EH (cell line): ENCODE data around the gene RAD51.

ENCODE experiments used
- DNase-seq: peaks from one replicate; pipeline ENCODE4 v3.0.0-alpha.2; 2015; ENCODE audit warnings: low read depth

The RAD51 gene

GRCh38 chr15:40722354-40722753 lies 27.4 kb downstream of the RAD51 start:
- DNase-seq: no peak

GRCh38 chr15:40722934-40723333 lies 28.0 kb downstream of the RAD51 start:
- DNase-seq: peak; percentile 55

GRCh38 chr15:40723919-40724318 lies 28.9 kb downstream of the RAD51 start:
- DNase-seq: no peak

GRCh38 chr15:40731034-40731433 lies 36.1 kb downstream of the RAD51 start:
- DNase-seq: no peak

DNA sequence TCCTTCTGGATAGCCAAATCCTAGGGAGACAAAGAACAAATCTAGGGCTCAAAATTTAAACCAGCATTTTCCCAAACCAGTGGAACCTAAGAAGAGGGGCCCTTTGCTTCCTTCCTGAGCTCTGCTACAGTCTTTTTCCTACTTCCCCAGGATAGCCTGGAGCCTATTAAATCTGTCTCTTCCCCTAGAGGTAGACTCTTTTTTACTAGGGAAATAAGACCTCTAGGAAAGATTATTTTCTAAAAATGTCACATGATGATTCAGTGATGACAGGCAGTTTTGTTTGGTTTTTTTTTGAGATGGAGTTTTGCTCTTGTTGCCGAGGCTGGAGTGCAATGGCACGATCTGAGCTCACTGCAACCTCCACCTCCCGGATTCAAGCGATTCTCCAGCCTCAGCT lies 41.6 kb downstream of the RAD51 start:
- no peak for DNase-seq

DNA sequence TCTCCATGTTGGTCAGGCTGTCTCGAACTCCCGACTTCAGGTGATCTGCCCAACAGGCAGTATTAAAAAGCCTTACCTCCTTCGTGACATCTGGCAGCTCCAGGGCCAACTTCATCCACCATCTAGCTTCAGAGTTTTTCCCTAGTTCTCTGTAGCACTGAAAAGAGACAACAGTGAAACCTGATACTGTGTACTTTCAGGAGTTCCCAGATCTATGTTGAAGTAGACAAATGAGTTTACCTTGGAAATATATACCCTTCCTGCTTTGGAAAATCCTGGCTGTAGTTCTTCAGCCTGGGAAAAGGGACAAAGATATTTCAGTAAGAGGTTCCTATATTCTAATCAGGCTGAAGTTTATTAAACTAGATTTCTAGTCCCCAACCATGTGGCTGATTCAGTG lies 42.1 kb downstream of the RAD51 start:
- DNase-seq: no peak

- no peak for DNase-seq
Measured at GRCh38 chr15:40739047-40739446, 44.1 kb downstream of the RAD51 start.

GRCh38 chr15:40739854-40740253 lies 44.9 kb downstream of the RAD51 start:
- DNase-seq: no peak

DNA sequence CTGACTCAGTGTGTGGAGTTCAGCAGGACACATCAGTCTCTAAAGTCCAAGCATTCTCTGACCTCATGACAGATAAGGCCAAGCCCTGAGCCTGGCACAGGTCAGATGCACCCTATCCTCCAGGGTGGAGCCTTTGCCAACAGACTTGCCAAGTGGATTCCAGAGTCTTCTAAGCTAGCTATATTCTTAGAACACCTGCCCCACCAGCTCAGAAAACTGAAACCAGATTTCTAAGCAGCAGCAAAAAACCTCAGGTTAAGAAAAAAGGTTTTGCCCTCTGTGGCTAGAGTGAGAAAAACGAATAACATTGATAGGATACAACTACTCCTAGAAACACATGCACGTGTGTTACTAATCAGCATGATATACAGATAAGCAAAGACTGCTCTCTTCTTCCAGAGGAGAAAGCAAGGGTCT lies 48.5 kb downstream of the RAD51 start:
- DNase-seq: no peak

DNA sequence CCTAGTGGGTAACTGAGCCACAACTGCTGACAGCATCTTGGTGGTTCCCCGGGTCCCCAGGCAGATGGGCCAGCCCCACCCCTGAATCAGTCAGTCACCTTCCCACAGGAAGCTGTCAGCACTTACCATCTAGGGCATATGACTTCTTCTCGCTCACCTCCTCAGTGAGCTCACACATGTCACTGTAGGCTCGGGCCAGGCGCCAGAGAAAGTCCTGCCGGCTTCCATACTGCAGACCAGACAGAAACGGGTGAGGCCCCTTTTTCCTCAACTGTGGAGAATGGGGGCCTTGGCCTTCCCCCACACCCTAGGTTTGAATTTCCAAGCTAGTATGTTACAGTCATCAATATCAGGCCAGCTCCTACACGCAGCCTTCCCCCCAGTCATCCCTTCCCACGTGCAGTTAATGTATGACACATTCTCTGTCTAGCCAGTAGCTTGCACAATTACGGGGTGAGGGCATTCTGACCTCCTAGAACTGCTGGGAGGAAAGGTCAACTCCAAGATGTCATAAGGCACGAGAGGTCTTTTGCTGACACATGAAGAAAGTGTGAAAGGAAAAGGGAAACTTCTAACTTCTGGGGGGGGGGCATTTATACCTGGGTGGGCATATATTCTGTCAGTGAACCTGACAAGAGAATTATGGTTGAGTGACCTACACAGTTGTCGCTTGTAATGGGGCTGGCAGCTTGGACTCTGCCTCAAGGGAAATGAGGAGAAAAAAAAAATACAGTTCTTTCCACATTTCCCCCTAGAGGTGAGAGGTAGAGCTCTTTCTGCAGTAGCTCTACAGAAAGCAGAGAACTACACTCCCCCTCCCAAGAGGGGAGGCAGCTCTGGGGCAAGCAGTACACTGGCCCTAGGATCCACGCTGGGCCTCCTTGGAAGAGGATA lies 49.2 kb downstream of the RAD51 start:
- DNase-seq: peak; percentile 73

DNA sequence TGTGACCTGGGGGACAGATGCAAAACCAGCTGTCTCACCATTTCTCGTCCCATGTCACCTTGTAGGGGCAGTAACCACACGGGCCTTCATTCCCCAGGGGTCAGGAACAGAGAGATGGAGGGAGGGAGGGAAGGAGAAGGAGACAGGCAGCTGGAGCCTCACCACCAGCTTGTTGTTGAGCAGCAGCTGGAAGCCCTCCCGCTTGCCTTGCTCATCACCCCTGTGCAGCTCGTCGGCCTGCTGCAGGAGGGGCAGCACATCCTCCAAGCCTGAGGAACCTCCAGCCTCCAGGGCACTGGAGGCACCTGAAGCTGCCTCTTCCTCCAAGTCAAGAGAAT lies 49.8 kb downstream of the RAD51 start:
- DNase-seq: no peak

GRCh38 chr15:40746916-40747418 lies 52.0 kb downstream of the RAD51 start:
- DNase-seq: peak; percentile 62

- DNase-seq: no peak
Measured at GRCh38 chr15:40747685-40748631, 53.0 kb downstream of the RAD51 start.

DNA sequence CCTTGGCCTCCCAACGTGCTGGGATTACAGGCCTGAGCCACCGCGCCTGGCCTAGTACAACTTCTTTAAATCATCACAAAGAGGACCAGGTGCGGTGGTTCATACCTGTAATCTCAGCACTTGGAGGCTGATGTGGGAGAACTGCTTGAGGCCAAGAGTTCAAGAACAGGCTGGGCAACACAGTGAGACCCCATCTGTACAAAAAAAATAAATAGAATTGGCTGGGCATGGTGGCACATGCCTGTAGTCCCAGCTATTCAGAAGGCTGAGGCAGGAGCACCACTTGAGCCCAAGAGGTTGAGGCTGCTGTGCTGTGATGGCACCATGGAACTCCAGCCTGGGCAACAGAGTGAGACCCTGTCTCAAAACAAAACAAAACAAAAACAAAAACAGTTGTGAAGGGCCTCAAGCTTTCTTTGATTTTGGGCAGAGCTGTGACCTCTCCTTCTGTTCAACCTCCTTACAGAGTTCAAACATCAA lies 54.2 kb downstream of the RAD51 start:
- no peak for DNase-seq

DNA sequence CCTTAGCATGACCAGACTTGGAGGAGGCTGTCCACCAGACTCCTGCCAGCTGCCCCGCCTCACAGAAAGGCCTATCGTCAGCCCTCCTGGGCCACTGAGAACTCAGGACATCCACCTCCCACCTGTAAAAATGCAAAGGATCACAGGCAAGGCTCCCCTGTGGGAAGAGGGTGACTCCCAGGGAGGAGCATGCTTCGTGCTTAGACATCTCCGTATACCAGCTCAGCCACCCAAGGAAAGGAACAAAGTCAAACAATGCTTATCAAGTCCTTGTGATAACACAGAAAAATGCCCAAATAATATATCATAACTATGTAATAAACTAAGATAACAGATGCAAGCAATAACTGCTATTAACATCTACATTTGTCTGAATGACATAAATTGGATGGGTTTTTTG lies 55.9 kb downstream of the RAD51 start:
- DNase-seq: no peak

GRCh38 chr15:40751745-40752144 lies 56.8 kb downstream of the RAD51 start:
- DNase-seq: no peak

DNA sequence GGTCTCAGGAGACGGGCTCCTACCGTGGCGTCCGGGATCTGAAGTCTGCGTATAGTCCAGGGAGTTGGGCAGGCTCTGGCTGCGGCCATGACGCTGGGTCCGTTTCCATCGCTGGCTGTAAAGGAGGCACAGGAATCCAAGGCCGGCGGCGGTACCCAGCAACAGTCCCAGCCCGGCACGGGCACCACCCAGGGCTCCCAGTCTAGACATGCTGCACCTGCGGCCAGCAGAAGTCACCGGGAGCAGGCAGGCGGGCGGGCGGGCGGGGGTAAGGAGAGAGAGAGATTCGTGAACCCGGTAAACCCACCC lies 59.6 kb downstream of the RAD51 start:
- peak; percentile 43 for DNase-seq

DNA sequence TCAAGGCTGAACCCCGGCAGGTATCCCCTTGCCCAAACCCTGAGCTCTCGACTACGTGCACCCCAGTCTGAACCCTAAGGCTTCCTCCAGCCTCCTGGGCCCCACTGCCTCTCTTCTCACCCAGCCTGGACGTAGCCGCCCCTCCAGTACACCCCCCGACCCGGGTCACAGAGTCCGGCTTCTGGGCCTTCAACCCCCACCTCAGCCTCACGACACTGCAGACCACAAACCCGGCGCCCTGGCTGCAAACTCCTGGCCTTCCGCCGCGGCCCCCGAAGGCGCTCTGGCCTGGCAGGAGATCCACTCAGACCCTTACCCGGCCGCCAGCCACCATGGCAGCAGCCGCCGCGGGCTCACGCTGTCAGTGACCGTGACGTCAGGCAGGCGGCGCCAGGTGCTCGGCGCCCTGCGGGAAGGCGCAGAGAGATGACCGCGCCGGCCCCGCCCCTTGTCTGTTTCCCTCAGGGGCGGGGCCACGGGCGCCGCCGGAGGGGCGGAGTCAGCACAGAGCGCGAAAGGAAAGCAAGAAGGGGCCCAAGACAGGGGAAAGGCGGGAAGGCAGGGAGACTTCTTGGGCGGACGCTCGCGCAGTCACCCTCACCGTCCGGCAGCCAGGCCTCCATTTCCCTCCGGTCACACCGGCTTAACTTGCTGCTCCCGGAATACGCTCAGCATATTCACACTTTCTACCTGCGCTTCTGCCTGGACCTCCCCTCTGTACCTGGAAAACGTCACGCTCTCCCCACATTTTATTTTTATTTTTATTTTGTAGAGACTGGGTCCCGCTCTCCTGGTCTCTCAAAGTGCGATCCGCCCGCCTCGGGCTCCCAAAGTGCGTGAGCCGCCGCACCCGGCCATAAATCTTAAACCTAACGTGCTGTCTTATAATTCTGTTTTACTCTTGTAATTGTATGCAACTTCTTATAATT lies 60.2 kb downstream of the RAD51 start, which contains the start of gene RMDN3:
TSS of gene RMDN3 (minus strand) at position 372 of the 929 bp plus-strand sequence. CDS start 471 bp downstream, outside the sequence.
- peak; percentile 91 for DNase-seq

GRCh38 chr15:40755812-40756208 lies 60.8 kb downstream of the RAD51 start:
- DNase-seq: no peak

GRCh38 chr15:40756938-40757337 lies 62.0 kb downstream of the RAD51 start:
- no peak for DNase-seq

GRCh38 chr15:40759961-40760360 lies 65.0 kb downstream of the RAD51 start:
- no peak for DNase-seq
